ENCODE measurements around the gene HLF. TPM values are rescaled to one million over a fixed set of nuclear protein-coding genes. Genes with fewer than 3 reads are reported as not detected.

Gene HLF
- total RNA-seq, 2 donors from 2014 or later = 36.7 to 36.8 TPM

- no peak for ATAC-seq
- intact Hi-C loops (cut with DNase I) = no loop called here
- DNase-seq = no peak
Observed at GRCh38 chr17:55246583-55246982, 18.2 kb upstream of the HLF start.

- DNase-seq = no peak
- intact Hi-C loops (cut with DNase I) = no loop called here
- ATAC-seq = no peak
Observed at GRCh38 chr17:55248077-55248476, 16.7 kb upstream of the HLF start.

- no peak for ATAC-seq
- intact Hi-C loops (cut with DNase I) = no loop called here
- DNase-seq = no peak
Observed at GRCh38 chr17:55249861-55250260, 14.9 kb upstream of the HLF start.

- no peak for DNase-seq
- intact Hi-C loops (cut with DNase I) = no loop called here
- ATAC-seq = no peak
Observed at GRCh38 chr17:55254375-55254774, 10.4 kb upstream of the HLF start.

DNA sequence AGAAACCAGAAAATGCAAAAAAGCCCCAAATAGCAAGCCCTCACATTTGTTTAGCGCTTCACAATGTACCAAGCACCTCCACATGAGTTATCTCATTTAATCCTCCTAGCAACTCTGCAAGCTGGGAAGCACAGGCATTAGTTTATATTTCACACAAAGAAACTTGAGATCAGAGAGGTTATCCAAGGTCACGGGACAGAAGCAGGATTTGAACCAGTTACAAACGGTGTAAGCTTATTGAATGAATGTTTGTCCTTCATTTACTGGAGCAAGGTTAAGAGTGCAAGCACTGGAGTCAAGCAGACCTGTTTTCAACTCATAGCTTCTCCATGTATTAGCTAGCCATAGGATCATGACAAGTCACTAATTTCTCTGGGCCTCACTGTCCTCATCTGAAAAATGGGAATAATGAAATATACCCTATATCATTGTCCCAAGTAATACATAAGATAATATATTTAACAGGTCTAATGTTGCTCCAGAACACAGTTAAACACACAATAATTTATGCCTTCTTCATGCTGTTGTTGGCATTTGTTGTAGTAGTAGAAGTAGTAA is 6.1 kb upstream of the HLF start:
- ATAC-seq (no peak), DNase-seq (no peak)
- intact Hi-C loops (cut with DNase I) = no loop called here

- intact Hi-C loops (cut with DNase I) = loop anchor here in 1 of 2 donors (10.0 kb wide), 1 partner anchor 85 kb away; no protein-coding TSS in a partner anchor
- DNase-seq (no peak), ATAC-seq (no peak)
Observed at GRCh38 chr17:55259684-55260111, 5.1 kb upstream of the HLF start.

DNA sequence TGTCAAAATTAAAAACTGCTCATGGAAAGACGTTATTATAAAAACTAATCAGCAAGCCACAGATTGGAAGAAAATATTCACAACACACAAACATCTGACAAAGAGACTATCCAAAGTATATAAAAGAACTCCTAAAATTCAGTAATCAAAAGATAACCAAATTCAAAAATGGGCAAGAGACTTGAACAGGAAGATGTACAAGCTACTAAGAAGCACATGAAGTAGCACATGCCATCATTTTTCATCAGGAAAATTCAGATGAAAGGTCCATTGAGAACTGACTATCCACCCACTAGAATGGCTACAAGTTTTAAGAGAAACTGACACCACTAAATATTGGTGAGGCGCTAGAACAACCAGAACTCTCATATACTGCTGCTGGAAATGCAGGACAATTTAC is 3.4 kb upstream of the HLF start:
- ATAC-seq = no peak
- intact Hi-C loops (cut with DNase I) = loop anchor here in 1 of 2 donors (10.0 kb wide), 1 partner anchor 83 kb away; no protein-coding TSS in a partner anchor
- no peak for DNase-seq

DNA sequence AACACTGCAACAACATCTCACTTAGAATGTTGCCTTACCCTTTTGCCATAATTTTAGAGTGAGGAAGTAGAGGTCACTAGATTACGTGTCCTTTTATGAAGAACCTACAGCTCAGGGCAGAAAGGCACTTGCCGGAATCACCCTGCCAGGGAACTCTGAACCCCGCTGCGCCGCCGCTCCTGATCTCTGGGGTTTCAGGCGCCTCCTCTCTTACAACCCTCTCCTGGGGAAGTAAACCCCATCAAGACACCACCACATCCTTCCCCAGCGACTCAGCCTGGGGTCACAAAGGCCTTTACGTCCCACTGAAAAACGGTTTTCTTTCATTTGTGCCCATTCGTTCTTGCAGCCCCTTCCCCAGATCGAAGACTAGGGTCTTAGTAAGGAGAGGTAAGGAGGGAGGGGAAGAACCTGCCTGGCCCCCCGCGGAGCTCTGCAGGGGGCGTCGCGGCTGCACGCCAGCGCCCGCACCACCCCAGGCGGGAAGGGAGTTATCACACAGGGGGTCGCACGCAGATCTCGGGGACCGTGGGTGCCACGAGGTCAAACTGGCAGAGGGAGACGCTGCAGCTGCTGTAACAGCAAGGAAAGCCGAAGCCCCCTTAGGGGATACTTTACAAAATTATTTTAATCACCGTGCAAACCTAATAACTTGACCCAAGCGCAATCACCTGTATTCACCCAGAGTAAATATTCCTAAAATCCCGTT is 1.0 kb upstream of the HLF start:
- ATAC-seq (no peak), DNase-seq (no peak)
- intact Hi-C loops (cut with DNase I) = loop anchor here in 1 of 2 donors (10.0 kb wide), 1 partner anchor 81 kb away; no protein-coding TSS in a partner anchor

DNA sequence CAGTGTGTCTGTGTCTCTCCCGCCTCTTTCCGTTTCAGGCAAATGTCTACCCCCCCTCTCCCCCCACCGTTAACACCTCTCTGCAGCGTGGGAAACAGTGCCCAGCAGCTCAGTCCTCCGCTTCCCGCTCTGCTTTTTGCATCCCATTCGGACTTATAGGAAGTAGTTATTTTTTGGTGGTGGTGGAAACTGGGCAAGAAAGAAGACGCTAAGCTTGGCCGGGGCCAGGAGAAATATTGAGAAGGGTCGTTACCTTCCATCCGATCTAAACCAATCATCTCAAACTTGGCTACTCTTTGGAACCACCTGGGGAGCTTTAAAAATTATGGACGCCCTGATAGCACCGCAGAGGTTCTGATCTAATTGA is 499 bp upstream of the HLF start:
- ATAC-seq (peak; percentile 10 to 24), DNase-seq (no peak)
- intact Hi-C loops (cut with DNase I) = loop anchor here in 1 of 2 donors (10.0 kb wide), 1 partner anchor 81 kb away; no protein-coding TSS in a partner anchor

GRCh38 chr17:55265311-55266021 is 706 bp downstream of the HLF start:
- DNase-seq (peak; percentile 37), ATAC-seq (peak; percentile 25 to 57)
- intact Hi-C loops (cut with DNase I) = loop anchor here in 1 of 2 donors (2.0 to 10.0 kb wide), 2 partner anchors 29 to 79 kb away; no protein-coding TSS in a partner anchor

GRCh38 chr17:55266051-55266957 is 1.5 kb downstream of the HLF start:
- ATAC-seq (peak; percentile 30 to 34), DNase-seq (no peak)
- intact Hi-C loops (cut with DNase I) = loop anchor here in 1 of 2 donors (2.0 to 10.0 kb wide), 2 partner anchors 28 to 78 kb away; no protein-coding TSS in a partner anchor

DNA sequence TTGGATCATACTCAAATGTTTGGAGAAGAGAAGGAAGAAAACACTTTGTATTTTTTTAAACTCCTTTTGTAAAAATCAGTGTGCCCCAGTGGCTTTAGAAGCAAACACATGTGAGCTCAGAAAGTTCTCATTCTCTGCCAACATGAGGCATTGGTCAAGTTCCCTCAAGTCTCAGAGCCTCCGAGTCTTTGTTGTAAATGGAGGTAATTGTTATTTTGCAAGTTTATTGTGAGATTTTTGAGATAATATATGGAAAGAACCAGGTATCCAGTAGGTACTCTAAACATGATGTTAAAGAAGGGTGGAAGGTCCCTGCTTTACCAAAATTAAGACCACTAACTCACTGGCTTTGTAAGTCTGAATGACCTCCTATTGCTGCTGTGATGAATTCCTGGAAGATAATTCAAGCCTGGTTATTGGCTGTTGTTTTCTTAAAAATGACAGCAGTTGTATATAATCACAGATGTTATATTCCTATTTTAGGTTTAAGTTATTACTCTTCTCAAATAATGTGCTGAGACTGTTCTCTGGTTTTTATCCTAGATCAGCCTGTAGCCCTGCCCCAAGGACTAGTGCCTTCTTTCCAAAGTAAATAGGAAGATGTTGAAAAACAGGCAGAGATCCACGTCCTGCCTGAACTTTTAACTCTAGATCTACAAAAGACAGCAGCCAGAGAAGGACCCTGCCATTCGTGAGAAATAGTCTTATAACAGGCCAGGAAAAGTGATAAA is 2.4 kb downstream of the HLF start:
- ATAC-seq (no peak), DNase-seq (no peak)
- intact Hi-C loops (cut with DNase I) = loop anchor here in 1 of 2 donors (2.0 to 10.0 kb wide), 2 partner anchors 28 to 78 kb away; no protein-coding TSS in a partner anchor

DNA sequence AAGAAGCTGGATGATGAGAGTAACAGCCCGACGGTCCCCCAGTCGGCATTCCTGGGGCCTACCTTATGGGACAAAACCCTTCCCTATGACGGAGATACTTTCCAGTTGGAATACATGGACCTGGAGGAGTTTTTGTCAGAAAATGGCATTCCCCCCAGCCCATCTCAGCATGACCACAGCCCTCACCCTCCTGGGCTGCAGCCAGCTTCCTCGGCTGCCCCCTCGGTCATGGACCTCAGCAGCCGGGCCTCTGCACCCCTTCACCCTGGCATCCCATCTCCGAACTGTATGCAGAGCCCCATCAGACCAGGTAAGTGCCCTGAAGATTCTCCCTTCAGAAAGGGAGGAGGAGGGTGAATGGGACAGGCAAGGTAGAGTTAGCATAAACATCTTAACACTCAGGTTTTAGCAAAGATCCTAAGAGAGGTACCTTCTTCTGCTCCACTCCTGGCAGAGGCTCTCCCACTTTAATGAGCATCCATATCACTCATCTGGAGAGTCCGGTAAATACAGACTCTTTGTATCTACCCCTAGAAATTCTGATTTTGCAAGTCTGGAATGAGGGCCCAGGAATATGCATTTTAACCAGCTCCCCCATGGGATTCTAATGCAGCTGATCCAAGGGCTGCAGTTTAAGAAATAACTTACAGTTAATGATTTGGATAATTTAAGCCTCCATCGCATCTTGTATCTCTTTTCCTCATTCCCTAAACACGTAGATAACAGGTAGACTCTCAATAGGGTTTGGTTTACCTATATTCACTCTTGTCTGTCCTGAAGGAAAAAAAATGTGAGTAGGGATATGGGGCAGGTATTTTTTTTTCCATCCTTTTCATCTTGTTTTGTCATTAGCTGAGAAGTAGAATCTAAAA is 3.3 kb downstream of the HLF start:
- ATAC-seq = no peak
- DNase-seq = no peak
- intact Hi-C loops (cut with DNase I) = loop anchor here in 1 of 2 donors (2.0 to 10.0 kb wide), 2 partner anchors 27 to 77 kb away; no protein-coding TSS in a partner anchor

- DNase-seq (no peak), ATAC-seq (no peak)
- intact Hi-C loops (cut with DNase I) = loop anchor here in 1 of 2 donors (10.0 kb wide), 1 partner anchor 76 kb away; no protein-coding TSS in a partner anchor
Observed at GRCh38 chr17:55268649-55269480, 4.1 kb downstream of the HLF start.

DNA sequence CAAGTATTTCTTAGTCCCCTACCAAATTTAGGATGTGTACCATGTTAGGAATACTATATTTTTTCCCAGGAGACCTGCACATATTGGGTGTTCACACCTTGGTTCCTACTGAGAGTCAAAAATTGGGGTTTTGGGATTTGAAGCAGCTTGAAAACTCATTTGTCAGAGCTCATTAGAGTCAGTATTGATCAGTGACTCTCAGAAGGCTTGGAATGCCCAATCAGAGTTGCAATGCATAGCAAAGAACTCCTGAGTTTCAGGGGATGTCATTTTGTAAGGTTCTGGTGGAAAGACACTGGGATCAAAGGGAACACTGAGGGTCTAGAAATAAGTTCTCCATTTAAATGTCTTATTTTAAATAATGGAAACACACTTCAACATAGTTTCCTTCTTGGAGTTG is 5.1 kb downstream of the HLF start:
- DNase-seq (no peak), ATAC-seq (no peak)
- intact Hi-C loops (cut with DNase I) = loop anchor here in 1 of 2 donors (10.0 kb wide), 1 partner anchor 75 kb away; no protein-coding TSS in a partner anchor

DNA sequence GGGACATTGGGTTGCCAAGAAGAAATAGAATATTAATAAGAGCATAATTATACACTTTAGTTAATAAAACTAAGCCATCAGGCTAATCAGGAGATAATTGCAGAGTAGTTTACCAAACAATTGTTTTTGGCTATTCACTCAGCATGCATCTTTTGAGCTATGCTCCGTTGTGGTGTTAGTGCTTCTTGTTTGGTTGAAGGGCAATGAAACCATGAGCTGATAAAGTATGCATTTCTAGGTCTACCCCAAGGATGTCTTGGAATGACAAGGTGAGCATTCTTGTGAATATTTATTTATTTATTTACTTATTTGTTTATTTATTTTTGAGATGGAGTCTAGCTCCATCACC is 6.4 kb downstream of the HLF start:
- intact Hi-C loops (cut with DNase I) = no loop called here
- no peak for DNase-seq
- no peak for ATAC-seq
